Measurements from ENCODE around the gene IRAK1.

The IRAK1 gene

GRCh38 chrX:154040863-154041262 lies 21.2 kb upstream of the IRAK1 start:
- no peak for DNase-seq (ENCODE audit: low read depth in 4 of 4, low spot score in 1 of 4)

GRCh38 chrX:154040307-154040756 lies 20.6 kb upstream of the IRAK1 start:
- DNase-seq (ENCODE audit: low read depth in 4 of 4, low spot score in 1 of 4) = no peak

- DNase-seq (ENCODE audit: low read depth in 4 of 4, low spot score in 1 of 4) = no peak
Measured at GRCh38 chrX:154039577-154039976, 19.9 kb upstream of the IRAK1 start.

GRCh38 chrX:154038656-154039055 lies 19.0 kb upstream of the IRAK1 start:
- no peak for DNase-seq (ENCODE audit: low read depth in 4 of 4, low spot score in 1 of 4)

GRCh38 chrX:154037754-154038153 lies 18.1 kb upstream of the IRAK1 start:
- DNase-seq (ENCODE audit: low read depth in 4 of 4, low spot score in 1 of 4) = no peak

- no peak for DNase-seq (ENCODE audit: low read depth in 4 of 4, low spot score in 1 of 4)
Measured at GRCh38 chrX:154036513-154036912, 16.8 kb upstream of the IRAK1 start.

- no peak for DNase-seq (ENCODE audit: low read depth in 4 of 4, low spot score in 1 of 4)
Measured at GRCh38 chrX:154033848-154034247, 14.1 kb upstream of the IRAK1 start.

GRCh38 chrX:154032653-154033052 lies 13.0 kb upstream of the IRAK1 start:
- DNase-seq (ENCODE audit: low read depth in 4 of 4, low spot score in 1 of 4) = no peak

- DNase-seq (ENCODE audit: low read depth in 4 of 4, low spot score in 1 of 4) = no peak
Measured at GRCh38 chrX:154032160-154032559, 12.5 kb upstream of the IRAK1 start.

GRCh38 chrX:154030715-154031305 lies 11.1 kb upstream of the IRAK1 start:
- DNase-seq (ENCODE audit: low read depth in 4 of 4, low spot score in 1 of 4) = no peak

- DNase-seq (ENCODE audit: low read depth in 4 of 4, low spot score in 1 of 4) = no peak
Measured at GRCh38 chrX:154030266-154030665, 10.6 kb upstream of the IRAK1 start.

- no peak for DNase-seq (ENCODE audit: low read depth in 4 of 4, low spot score in 1 of 4)
Measured at GRCh38 chrX:154029439-154029838, 9.7 kb upstream of the IRAK1 start.

- DNase-seq (ENCODE audit: low read depth in 4 of 4, low spot score in 1 of 4) = no peak
Measured at GRCh38 chrX:154028502-154029184, 8.9 kb upstream of the IRAK1 start.

GRCh38 chrX:154027986-154028385 lies 8.3 kb upstream of the IRAK1 start:
- DNase-seq (ENCODE audit: low read depth in 4 of 4, low spot score in 1 of 4) = no peak

- DNase-seq (ENCODE audit: low read depth in 4 of 4, low spot score in 1 of 4) = no peak
Measured at GRCh38 chrX:154027022-154027402, 7.3 kb upstream of the IRAK1 start.

- no peak for DNase-seq (ENCODE audit: low read depth in 4 of 4, low spot score in 1 of 4)
Measured at GRCh38 chrX:154026136-154027021, 6.7 kb upstream of the IRAK1 start.

- no peak for DNase-seq (ENCODE audit: low read depth in 4 of 4, low spot score in 1 of 4)
Measured at GRCh38 chrX:154025230-154025629, 5.5 kb upstream of the IRAK1 start.

GRCh38 chrX:154024271-154024670 lies 4.6 kb upstream of the IRAK1 start:
- no peak for DNase-seq (ENCODE audit: low read depth in 4 of 4, low spot score in 1 of 4)

- no peak for DNase-seq (ENCODE audit: low read depth in 4 of 4, low spot score in 1 of 4)
Measured at GRCh38 chrX:154023276-154024000, 3.7 kb upstream of the IRAK1 start.

- DNase-seq (ENCODE audit: low read depth in 4 of 4, low spot score in 1 of 4) = no peak
Measured at GRCh38 chrX:154022108-154022507, 2.4 kb upstream of the IRAK1 start.

- peak in 1 of 4 experiments; percentile 21 for DNase-seq (ENCODE audit: low read depth in 4 of 4, low spot score in 1 of 4)
Measured at GRCh38 chrX:154021131-154021611, 1.5 kb upstream of the IRAK1 start.

Data from stimulated activated CD4-positive, alpha-beta T cell treated with anti-CD3 and anti-CD28 coated beads, Interleukin-1b, Interleukin-23, amount 100 ng/mL, for 24 hours (primary cell).